Measurements from ENCODE around the gene CHST1. TPM values are rescaled to one million over a fixed set of nuclear protein-coding genes. Genes with fewer than 3 reads are reported as not detected.

CHST1 gene
- total RNA-seq, 1 donor, result 0.43 TPM

DNA sequence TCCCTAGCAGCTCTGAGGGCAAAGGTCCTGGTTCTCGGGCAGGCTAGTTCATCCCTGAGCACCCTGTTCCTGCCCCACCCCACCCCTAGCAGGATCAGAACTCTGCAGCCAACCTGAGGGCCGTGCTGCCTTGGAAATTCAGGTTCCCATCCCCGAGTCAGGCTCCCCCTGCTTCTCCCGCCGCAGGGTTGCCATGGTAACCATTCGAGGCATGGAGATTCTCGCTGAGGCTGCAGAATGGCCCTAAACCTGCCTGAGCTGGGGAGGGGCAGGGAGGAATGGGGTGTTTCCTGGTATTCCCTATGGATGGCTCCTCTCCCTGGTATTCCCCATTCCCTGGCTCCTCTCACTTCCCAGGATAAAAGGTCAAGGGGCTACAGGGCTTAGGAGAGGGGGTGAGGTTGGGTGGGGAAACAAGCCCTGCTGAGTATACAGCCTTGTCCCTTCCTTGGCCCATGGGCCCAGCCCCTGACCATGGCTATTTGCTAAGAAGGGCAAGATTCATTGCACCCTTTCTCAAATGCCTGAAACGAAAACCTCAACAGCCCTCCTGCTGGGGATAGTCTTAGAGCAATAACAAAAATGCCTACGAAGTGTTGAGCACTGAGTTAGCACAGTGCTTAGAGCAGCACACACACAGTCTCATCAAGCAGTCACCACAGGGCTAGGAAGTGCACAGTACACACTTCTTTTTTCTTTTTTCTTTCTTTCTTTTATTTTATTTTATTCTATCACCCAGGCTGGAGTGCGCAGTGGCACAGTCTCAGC lies 58.7 kb downstream of the CHST1 start:
- no peak overlapping the region for H3K4me3 ChIP-seq (ENCODE audit: low read depth, low read length)
- TF ChIP-seq, protein P1, sequence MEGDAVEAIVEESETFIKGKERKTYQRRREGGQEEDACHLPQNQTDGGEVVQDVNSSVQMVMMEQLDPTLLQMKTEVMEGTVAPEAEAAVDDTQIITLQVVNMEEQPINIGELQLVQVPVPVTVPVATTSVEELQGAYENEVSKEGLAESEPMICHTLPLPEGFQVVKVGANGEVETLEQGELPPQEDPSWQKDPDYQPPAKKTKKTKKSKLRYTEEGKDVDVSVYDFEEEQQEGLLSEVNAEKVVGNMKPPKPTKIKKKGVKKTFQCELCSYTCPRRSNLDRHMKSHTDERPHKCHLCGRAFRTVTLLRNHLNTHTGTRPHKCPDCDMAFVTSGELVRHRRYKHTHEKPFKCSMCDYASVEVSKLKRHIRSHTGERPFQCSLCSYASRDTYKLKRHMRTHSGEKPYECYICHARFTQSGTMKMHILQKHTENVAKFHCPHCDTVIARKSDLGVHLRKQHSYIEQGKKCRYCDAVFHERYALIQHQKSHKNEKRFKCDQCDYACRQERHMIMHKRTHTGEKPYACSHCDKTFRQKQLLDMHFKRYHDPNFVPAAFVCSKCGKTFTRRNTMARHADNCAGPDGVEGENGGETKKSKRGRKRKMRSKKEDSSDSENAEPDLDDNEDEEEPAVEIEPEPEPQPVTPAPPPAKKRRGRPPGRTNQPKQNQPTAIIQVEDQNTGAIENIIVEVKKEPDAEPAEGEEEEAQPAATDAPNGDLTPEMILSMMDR (IDR thresholded peaks at IDR 0.05; ENCODE audit: insufficient read depth, low read depth, low read length), result no peak
- DNase-seq (ENCODE audit: low read depth), result no peak

DNA sequence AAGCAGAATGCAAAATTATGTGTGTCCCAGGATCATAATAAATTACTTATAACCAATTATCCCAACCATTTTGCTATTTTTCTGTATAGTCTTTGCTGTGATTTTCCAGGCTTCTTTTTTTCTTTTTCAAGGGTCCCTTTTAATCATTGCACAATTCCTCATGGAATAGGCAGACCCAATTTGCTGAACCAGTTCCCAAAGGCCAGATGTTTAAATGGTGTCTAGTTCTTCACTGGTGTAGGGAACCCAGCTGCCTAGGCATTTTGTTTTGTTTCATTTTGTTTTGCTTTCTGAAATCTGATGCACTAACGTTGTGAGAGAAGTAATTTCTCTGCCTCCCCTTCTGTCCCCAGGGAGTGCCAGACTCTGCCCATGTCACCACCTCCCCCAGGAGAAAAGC lies 60.4 kb downstream of the CHST1 start:
- TF ChIP-seq, protein P1 (IDR thresholded peaks at IDR 0.05; ENCODE audit: insufficient read depth, low read depth, low read length), result no peak
- no peak overlapping the region for H3K4me3 ChIP-seq (ENCODE audit: low read depth, low read length)
- no peak for DNase-seq (ENCODE audit: low read depth)

DNA sequence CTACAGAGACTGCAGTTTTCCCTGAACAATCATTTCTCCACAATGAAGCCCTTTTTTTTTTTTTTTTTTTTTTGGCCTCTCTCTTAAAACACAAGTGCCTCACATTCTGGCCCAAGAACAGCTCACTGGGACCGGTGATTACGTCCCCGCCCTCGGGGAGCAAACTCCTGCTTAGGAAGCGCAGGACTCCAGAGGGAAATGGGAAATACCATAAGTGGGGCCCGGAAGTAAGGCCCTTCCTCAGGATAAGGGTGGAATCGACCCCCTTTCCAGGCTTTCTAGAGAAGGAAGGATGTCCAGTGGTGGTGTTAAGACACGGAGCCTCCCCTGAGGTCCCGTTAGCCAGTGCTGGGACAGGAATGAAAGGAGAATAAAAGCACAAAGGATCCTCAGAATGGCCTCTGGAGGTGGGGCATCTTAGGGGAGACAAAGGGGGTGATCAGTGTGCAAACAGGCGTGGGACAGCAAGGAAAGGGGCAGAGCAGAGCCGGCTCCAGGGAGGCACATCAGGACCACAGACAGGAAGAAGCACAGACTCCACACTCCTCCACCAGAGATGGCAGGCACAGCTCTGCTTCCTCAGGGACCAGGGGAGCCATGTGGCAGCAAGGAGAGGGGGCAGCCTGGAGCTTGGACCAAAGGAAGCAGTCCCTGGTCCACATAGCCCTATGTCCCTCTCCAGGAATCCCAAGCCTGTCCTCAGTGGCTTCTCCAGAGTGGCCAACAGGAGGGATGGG lies 61.3 kb downstream of the CHST1 start:
- no peak overlapping the region for H3K4me3 ChIP-seq (ENCODE audit: low read depth, low read length)
- no peak for DNase-seq (ENCODE audit: low read depth)
- TF ChIP-seq, protein P1 (IDR thresholded peaks at IDR 0.05; ENCODE audit: insufficient read depth, low read depth, low read length), result no peak

DNA sequence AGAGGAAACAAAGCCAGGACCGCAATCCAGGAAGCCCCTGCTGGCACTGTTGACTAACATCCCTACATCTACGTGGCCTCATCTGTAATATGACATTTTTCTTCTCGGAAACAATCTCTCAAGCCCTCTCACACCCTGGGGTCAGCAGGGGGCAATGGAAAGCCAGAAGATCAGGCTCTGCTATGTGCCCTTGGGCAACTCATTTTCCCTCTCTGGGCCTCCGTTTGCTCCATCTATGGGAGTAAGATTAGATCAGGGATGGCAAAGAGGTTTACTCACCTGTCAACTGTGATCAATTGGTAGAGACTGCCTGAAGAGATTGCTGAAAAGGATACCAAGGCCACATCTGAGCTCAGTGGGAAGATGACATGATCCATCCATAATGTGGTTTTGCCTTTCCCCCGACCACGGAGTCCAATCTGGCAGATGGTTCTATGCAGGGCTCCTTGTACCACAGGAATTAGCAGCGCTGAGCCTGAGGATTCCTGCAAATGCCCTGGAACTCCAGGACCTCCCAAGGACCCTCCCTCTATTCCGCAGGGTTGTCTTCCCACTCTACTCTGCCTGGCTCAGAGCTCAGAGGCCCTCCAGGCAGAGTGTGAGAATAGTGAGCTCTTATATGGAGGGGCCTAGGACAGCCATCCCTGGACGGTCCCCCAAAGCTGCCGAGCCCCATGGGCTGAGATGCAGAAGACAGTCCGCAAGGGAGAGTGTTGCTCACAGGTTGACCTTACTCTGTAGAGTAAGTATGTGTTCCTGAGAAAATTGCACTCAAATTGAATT lies 66.1 kb downstream of the CHST1 start:
- no peak overlapping the region for H3K4me3 ChIP-seq (ENCODE audit: low read depth, low read length)
- DNase-seq (ENCODE audit: low read depth), result no peak
- TF ChIP-seq, protein P1 (IDR thresholded peaks at IDR 0.05; ENCODE audit: insufficient read depth, low read depth, low read length), result no peak

Small RNAs within 50 kb of the gene (small RNA-seq; reads per million reads assigned to genes)
- not detected for gene MIR7154

Other genes with a start within 250 kb of the CHST1 start
- 14.2 and 14.5 TPM in 2 replicates for gene SLC35C1, start 139.5 kb upstream of the CHST1 start, total RNA-seq
- 14.5 and 14.7 TPM in 2 replicates for gene CRY2, start 181.9 kb upstream of the CHST1 start, total RNA-seq
- 6.5 and 6.8 TPM in 2 replicates for gene MAPK8IP1, start 220.0 kb upstream of the CHST1 start, total RNA-seq
- gene FREY1, start 241.6 kb upstream of the CHST1 start, total RNA-seq, result 0.43 and 0.64 TPM in 2 replicates